H1 (cell line): Measurements from ENCODE around the gene TGFBI. TPM values are rescaled to one million over a fixed set of nuclear protein-coding genes. Genes with fewer than 3 reads are reported as not detected.

ENCODE experiments used
- ASH2L ChIP-seq: fragments of 200-600, 300-600 bp; sonication (generic); IDR thresholded peaks from one replicate; pipeline ENCODE4 v1.7.1; 2017; ENCODE audit warnings: low read length
- SAP30 ChIP-seq: fragments of 300-600 bp; sonication (generic); IDR thresholded peaks from 2 replicates; pipeline ENCODE4 v1.7.1; 2012; ENCODE audit warnings: low read length, moderate library complexity, mild to moderate bottlenecking, inconsistent platforms; ENCODE audit not compliant: insufficient read depth, insufficient replicate concordance
- SIX5 ChIP-seq: IDR thresholded peaks from 2 replicates; pipeline ENCODE4 v1.6.1; 2011; ENCODE audit warnings: mild to moderate bottlenecking, low read depth, low read length
- TAF1 ChIP-seq: IDR thresholded peaks from 2 replicates; pipeline ENCODE4 v1.6.1; 2011; ENCODE audit warnings: mild to moderate bottlenecking, low read depth, low read length
- polyA plus RNA-seq, 7 experiments: library from polyadenylated mRNA; depleted of rRNA in 3 of 7; stranded (reverse) in 5 of 7; unstranded in 2 of 7; fragments of >200 nt in 5 of 7; fragments of 200-250 nt in 2 of 7; gene quantifications; 1 replicate in 5 of 7; 2 replicates in 1 of 7; 4 replicates in 1 of 7; pipeline versions ENCODE4 v1.2.1 to v1.2.3, GENCODE V29; 2011 to 2013; ENCODE audit warnings: missing spikeins in 2 of 7, mixed read lengths in 2 of 7
- total RNA-seq: library from RNA; stranded (reverse); fragmentation: NEBNext Ultra II Directional; extraction: Animal tissue kit (Norgen Biotek cat#: 25700); gene quantifications from 2 replicates; pipeline ENCODE4 v1.2.1, GENCODE V29; 2021
- TF ChIP-seq, protein P1 (sequence below): IDR thresholded peaks from 2 replicates; pipeline ENCODE4 v1.6.1; 2012; ENCODE audit warnings: inconsistent platforms
- TF ChIP-seq, protein P2 (sequence below), 3 experiments: IDR thresholded peaks; 1 replicate in 2 of 3; 2 replicates in 1 of 3; pipeline versions ENCODE4 v1.5.1 to v1.6.1; 2011; ENCODE audit warnings: low read length in 3 of 3, mild to moderate bottlenecking in 3 of 3, inconsistent platforms in 2 of 3, low read depth in 1 of 3, moderate library complexity in 1 of 3; ENCODE audit not compliant: insufficient read depth in 1 of 3; ENCODE audit errors: control extremely low read depth in 1 of 3

Gene TGFBI
- total and polyA plus RNA-seq, 2 of the 8 experiments (the other 6 are each of a cell fraction or from before 2014, with no cell fraction given): 6.0 to 8.5 TPM

DNA sequence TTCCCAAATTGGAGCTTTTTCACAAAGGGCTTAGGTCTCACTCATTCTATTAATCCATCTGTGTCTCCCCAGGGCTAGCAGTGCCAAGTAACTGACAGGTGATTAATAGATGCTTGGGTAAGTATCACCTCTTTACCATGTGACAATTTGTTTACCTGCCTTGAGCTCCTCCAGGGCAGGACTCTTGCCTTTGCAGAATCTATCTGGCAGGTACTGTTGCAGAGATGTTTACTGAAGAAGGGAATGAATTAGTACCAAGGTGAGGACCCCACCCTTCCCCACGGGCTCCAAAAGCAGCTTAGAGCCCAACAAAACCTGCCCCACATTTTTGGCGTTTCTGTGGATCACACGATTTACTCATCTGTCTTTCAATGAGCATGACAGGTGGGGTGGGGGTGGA, 698 bp upstream of the TGFBI start (continued):
- TF ChIP-seq, protein P1, sequence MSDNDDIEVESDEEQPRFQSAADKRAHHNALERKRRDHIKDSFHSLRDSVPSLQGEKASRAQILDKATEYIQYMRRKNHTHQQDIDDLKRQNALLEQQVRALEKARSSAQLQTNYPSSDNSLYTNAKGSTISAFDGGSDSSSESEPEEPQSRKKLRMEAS: no peak
- TF ChIP-seq TAF1 (no peak), ASH2L (no peak), SIX5 (no peak), SAP30 (no peak)
- TF ChIP-seq, protein P2, sequence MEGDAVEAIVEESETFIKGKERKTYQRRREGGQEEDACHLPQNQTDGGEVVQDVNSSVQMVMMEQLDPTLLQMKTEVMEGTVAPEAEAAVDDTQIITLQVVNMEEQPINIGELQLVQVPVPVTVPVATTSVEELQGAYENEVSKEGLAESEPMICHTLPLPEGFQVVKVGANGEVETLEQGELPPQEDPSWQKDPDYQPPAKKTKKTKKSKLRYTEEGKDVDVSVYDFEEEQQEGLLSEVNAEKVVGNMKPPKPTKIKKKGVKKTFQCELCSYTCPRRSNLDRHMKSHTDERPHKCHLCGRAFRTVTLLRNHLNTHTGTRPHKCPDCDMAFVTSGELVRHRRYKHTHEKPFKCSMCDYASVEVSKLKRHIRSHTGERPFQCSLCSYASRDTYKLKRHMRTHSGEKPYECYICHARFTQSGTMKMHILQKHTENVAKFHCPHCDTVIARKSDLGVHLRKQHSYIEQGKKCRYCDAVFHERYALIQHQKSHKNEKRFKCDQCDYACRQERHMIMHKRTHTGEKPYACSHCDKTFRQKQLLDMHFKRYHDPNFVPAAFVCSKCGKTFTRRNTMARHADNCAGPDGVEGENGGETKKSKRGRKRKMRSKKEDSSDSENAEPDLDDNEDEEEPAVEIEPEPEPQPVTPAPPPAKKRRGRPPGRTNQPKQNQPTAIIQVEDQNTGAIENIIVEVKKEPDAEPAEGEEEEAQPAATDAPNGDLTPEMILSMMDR (IDR thresholded peaks at IDR 0.05; ENCODE audit: control extremely low read depth in 1 of 3, insufficient read depth in 1 of 3, low read depth in 1 of 3, low read length in 3 of 3): no peak
